ENCODE data around the gene PMM1. TPM values are rescaled to one million over a fixed set of nuclear protein-coding genes. Genes with fewer than 3 reads are reported as not detected.

Gene PMM1
- total RNA-seq, 1 donor: 15.6 TPM

DNA sequence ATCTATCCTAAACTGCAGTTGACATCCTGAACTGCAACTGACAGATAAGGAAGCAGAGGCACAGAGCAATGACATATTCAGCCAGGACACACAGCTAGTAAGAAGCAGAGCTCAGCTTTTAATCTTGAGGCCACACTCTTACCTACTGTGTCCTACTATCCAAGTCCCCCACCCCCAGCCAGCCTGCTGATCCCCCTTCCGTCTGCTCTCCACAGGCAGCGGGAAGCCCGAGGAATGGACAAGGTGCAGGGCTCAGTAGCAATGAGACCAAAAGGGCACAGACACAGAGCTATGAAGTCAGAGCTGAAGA is 49.7 kb downstream of the PMM1 start:
- Histone ChIP-seq H3K4me3 (ENCODE audit: insufficient read depth, low read length) (no peak overlapping the region), H3K9me3 (ENCODE audit: low read depth, low read length) (no peaks in the 10 kb centered on the region), H4K20me1 (ENCODE audit: insufficient read depth, low read length) (peaks cover 34% of the 10 kb centered on the region), H3K36me3 (ENCODE audit: insufficient read depth, low read length) (peaks cover 24% of the 10 kb centered on the region), H2AFZ (ENCODE audit: low read length) (no peak overlapping the region), H3K4me1 (ENCODE audit: insufficient read depth, low read length) (peaks cover 14% of the 10 kb centered on the region), H3K27ac (ENCODE audit: low read depth, low read length) (peak overlapping the region; percentile 26), H3K4me2 (ENCODE audit: insufficient read depth, low read length) (peak overlapping the region; percentile 23), H3K27me3 (ENCODE audit: insufficient read depth, low read length) (no peaks in the 10 kb centered on the region), H3K79me2 (ENCODE audit: insufficient read depth, low read length) (peaks cover 73% of the 10 kb centered on the region)
- no peak for DNase-seq (ENCODE audit: insufficient read length, low spot score, missing footprints)
- TF ChIP-seq, protein P1, sequence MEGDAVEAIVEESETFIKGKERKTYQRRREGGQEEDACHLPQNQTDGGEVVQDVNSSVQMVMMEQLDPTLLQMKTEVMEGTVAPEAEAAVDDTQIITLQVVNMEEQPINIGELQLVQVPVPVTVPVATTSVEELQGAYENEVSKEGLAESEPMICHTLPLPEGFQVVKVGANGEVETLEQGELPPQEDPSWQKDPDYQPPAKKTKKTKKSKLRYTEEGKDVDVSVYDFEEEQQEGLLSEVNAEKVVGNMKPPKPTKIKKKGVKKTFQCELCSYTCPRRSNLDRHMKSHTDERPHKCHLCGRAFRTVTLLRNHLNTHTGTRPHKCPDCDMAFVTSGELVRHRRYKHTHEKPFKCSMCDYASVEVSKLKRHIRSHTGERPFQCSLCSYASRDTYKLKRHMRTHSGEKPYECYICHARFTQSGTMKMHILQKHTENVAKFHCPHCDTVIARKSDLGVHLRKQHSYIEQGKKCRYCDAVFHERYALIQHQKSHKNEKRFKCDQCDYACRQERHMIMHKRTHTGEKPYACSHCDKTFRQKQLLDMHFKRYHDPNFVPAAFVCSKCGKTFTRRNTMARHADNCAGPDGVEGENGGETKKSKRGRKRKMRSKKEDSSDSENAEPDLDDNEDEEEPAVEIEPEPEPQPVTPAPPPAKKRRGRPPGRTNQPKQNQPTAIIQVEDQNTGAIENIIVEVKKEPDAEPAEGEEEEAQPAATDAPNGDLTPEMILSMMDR (IDR thresholded peaks at IDR 0.05; ENCODE audit: extremely low read depth, low read depth, low read length): no peak

DNA sequence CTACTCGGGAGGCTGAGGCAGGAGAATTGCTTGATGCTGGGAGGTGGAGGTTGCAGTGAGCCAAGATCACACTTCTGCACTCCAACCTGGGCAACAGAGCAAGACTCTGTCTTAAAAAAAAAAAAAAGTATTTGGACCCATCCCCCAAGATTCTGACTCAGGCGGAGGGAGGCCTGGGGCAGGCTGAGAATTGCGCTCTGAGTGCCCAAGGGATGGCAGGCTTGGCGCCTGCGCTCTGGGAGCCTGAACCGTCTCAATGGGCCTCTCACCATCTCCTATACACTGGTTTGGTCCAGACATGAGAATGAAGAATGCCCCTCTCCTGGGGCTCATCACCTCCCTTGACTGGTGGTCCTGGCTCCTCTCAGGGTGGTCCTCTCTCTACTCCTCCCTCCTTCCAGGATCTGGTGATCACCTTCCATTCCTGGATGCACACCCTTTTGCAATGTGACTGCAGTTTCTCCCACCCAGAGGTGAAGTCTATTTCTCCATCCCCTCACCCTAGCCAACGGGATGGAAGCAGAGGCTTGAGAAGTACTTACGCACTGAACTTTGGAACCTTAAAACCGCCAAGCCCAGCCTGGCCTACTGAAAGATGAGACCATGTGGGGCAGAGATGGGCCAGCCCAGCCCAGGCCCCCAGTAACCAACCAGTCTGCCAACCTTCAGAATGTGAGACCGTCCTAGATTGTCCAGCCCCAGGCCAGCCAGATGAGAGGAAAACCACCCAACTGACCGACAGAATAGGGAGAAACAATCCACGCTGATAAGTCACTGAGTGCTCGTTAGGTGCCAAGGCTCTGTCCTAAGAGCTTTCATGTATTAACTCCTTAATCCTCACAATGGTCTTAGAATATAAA is 50.3 kb downstream of the PMM1 start:
- no peak overlapping the region for H3K4me3 ChIP-seq (ENCODE audit: insufficient read depth, low read length)
- H2AFZ ChIP-seq (ENCODE audit: low read length): no peak overlapping the region
- peak overlapping the region; percentile 23 for H3K4me2 ChIP-seq (ENCODE audit: insufficient read depth, low read length)
- no peaks in the 10 kb centered on the region for H3K27me3 ChIP-seq (ENCODE audit: insufficient read depth, low read length)
- peak; percentile 87 for DNase-seq (ENCODE audit: insufficient read length, low spot score, missing footprints)
- peaks cover 10% of the 10 kb centered on the region for H3K4me1 ChIP-seq (ENCODE audit: insufficient read depth, low read length)
- peaks cover 37% of the 10 kb centered on the region for H4K20me1 ChIP-seq (ENCODE audit: insufficient read depth, low read length)
- H3K27ac ChIP-seq (ENCODE audit: low read depth, low read length): peak overlapping the region; percentile 26
- H3K36me3 ChIP-seq (ENCODE audit: insufficient read depth, low read length): peaks cover 30% of the 10 kb centered on the region
- TF ChIP-seq, protein P1 (IDR thresholded peaks at IDR 0.05; ENCODE audit: extremely low read depth, low read depth, low read length): no peak
- peaks cover 75% of the 10 kb centered on the region for H3K79me2 ChIP-seq (ENCODE audit: insufficient read depth, low read length)
- H3K9me3 ChIP-seq (ENCODE audit: low read depth, low read length): no peaks in the 10 kb centered on the region

DNA sequence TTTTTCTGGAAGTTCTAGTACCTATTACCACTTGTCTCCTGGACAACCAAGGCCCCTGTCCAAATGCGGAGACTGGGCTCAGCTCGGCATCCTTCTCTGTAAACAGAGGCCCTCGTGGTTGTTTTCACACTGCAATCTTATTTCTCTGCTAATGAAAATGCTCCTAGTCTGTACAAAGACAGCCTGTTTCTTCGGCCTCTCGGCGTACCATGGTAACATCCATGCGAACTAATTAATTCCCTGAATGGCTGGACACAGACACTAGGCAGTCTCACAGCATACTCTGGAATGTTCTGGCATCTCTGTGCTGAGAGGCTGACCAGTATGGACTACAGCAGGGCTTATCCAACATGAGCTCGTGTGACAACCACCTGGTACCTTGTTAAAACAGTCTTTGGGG is 51.1 kb downstream of the PMM1 start:
- DNase-seq (ENCODE audit: insufficient read length, low spot score, missing footprints): no peak
- peaks cover 32% of the 10 kb centered on the region for H3K36me3 ChIP-seq (ENCODE audit: insufficient read depth, low read length)
- H3K4me2 ChIP-seq (ENCODE audit: insufficient read depth, low read length): no peak overlapping the region
- peaks cover 34% of the 10 kb centered on the region for H4K20me1 ChIP-seq (ENCODE audit: insufficient read depth, low read length)
- H3K4me3 ChIP-seq (ENCODE audit: insufficient read depth, low read length): no peak overlapping the region
- peaks cover 10% of the 10 kb centered on the region for H3K4me1 ChIP-seq (ENCODE audit: insufficient read depth, low read length)
- TF ChIP-seq, protein P1 (IDR thresholded peaks at IDR 0.05; ENCODE audit: extremely low read depth, low read depth, low read length): no peak
- no peaks in the 10 kb centered on the region for H3K9me3 ChIP-seq (ENCODE audit: low read depth, low read length)
- H3K79me2 ChIP-seq (ENCODE audit: insufficient read depth, low read length): peaks cover 75% of the 10 kb centered on the region
- H2AFZ ChIP-seq (ENCODE audit: low read length): no peak overlapping the region
- H3K27ac ChIP-seq (ENCODE audit: low read depth, low read length): no peak overlapping the region
- no peaks in the 10 kb centered on the region for H3K27me3 ChIP-seq (ENCODE audit: insufficient read depth, low read length)

DNA sequence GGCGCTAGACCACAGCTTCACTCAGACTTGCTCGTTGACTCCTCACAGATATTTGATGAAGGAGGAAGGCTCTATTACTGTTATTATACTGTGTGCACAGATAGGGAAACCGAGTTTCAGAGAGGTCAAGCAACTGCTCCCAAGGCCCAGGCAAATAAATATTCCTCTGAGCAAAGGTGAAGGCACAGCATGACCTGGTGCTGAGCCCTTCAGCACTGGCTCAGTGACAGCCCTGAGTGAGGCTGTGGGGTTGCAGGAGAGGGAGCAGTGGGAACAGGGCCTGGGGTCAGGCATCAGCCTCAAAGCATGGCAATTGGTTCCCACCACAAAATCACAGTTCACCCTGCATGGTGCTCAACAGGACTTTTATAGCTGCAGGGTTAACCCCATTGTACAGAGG is 52.4 kb downstream of the PMM1 start:
- Histone ChIP-seq H3K27me3 (ENCODE audit: insufficient read depth, low read length) (no peaks in the 10 kb centered on the region), H4K20me1 (ENCODE audit: insufficient read depth, low read length) (peaks cover 37% of the 10 kb centered on the region), H3K36me3 (ENCODE audit: insufficient read depth, low read length) (peaks cover 46% of the 10 kb centered on the region), H3K27ac (ENCODE audit: low read depth, low read length) (no peak overlapping the region), H3K79me2 (ENCODE audit: insufficient read depth, low read length) (peaks cover 75% of the 10 kb centered on the region), H3K9me3 (ENCODE audit: low read depth, low read length) (no peaks in the 10 kb centered on the region), H2AFZ (ENCODE audit: low read length) (no peak overlapping the region), H3K4me3 (ENCODE audit: insufficient read depth, low read length) (no peak overlapping the region), H3K4me1 (ENCODE audit: insufficient read depth, low read length) (peaks cover 5% of the 10 kb centered on the region), H3K4me2 (ENCODE audit: insufficient read depth, low read length) (no peak overlapping the region)
- TF ChIP-seq, protein P1 (IDR thresholded peaks at IDR 0.05; ENCODE audit: extremely low read depth, low read depth, low read length): no peak
- peak; percentile 34 for DNase-seq (ENCODE audit: insufficient read length, low spot score, missing footprints)

Measured in osteoblast (primary cell).